IMR-90 (cell line): ENCODE measurements around the gene UBQLN1. TPM values are rescaled to one million over a fixed set of nuclear protein-coding genes. Genes with fewer than 3 reads are reported as not detected.
A peak's percentile ranks its signal among the peaks of the same experiment; 100 is the strongest.

Experiments
- ATAC-seq: fragments of 200-7000 bp; cut with Tn5 transposase; 2 replicates; pipeline ENCODE4 v1.9.1; 2020; ENCODE audit warnings: low read depth, mild to moderate bottlenecking, moderate library complexity
- BruUV-seq: library from RNA; stranded (reverse); fragments of 400-500 nt; replicated peaks from 2 replicates; lab custom pipeline; 2021; lab: Mats Ljungman, UMichigan
- CTCF ChIA-PET: fragments of 300-600 bp; formaldehyde crosslinking; extraction: SDS; loops from one replicate; lab custom pipeline; 2021; ENCODE audit warnings: antibody characterized with exemption; lab: Yijun Ruan, JAX
- POLR2A ChIA-PET: fragments of 300-600 bp; sonication (Branson Sonifier 250); formaldehyde crosslinking; loops from one replicate; lab custom pipeline; 2022; ENCODE audit warnings: antibody characterized with exemption; ENCODE audit not compliant: unreplicated experiment; lab: Charles Lee
- DNase-seq: peaks from one replicate; pipeline ENCODE4 v3.0.0; 2013
- H2AFZ ChIP-seq: replicated peaks from 2 replicates; pipeline ENCODE3; 2013; ENCODE audit warnings: low read length, mild to moderate bottlenecking; ENCODE audit not compliant: poor library complexity
- H2AK5ac ChIP-seq: 2 replicates; pipeline ENCODE4 v1.6.1; 2013; ENCODE audit warnings: low read depth, low read length, inconsistent platforms
- H2AK9ac ChIP-seq: replicated peaks from 2 replicates; pipeline ENCODE3; 2013; ENCODE audit warnings: mild to moderate bottlenecking, low read depth, low read length, moderate library complexity; ENCODE audit not compliant: poor library complexity
- H2BK120ac ChIP-seq: 2 replicates; pipeline ENCODE4 v1.6.1; 2013; ENCODE audit warnings: low read depth, low read length, inconsistent platforms
- H2BK15ac ChIP-seq: 3 replicates; pipeline ENCODE4 v1.6.1; 2013; ENCODE audit warnings: low read depth, low read length, inconsistent platforms
- H2BK20ac ChIP-seq: 2 replicates; pipeline ENCODE4 v1.6.1; 2013; ENCODE audit warnings: low read depth, mild to moderate bottlenecking, inconsistent platforms, low read length, moderate library complexity
- H2BK5ac ChIP-seq: 2 replicates; pipeline ENCODE4 v1.6.1; 2013; ENCODE audit warnings: mild to moderate bottlenecking, low read depth, low read length, inconsistent platforms; ENCODE audit not compliant: poor library complexity, severe bottlenecking
- H3K14ac ChIP-seq: replicated peaks from 2 replicates; pipeline ENCODE4 v1.6.1; 2013; ENCODE audit warnings: low read depth, low read length, inconsistent platforms
- H3K18ac ChIP-seq: 2 replicates; pipeline ENCODE4 v1.6.1; 2013; ENCODE audit warnings: low read depth, low read length, control low read depth
- H3K23ac ChIP-seq: 2 replicates; pipeline ENCODE4 v1.6.1; 2013; ENCODE audit warnings: low read depth, low read length, inconsistent platforms
- H3K27ac ChIP-seq: 2 replicates; pipeline ENCODE4 v1.5.1; 2013; ENCODE audit warnings: mild to moderate bottlenecking, control low read depth, low read length; ENCODE audit not compliant: insufficient read depth
- H3K27me3 ChIP-seq: 2 replicates; pipeline ENCODE4 v1.6.1; 2013; ENCODE audit warnings: low read length; ENCODE audit not compliant: control insufficient read depth, insufficient read depth
- H3K36me3 ChIP-seq: 2 replicates; pipeline ENCODE4 v1.6.1; 2013; ENCODE audit warnings: low read length, mixed read lengths; ENCODE audit not compliant: control insufficient read depth, insufficient read depth
- H3K4ac ChIP-seq: 2 replicates; pipeline ENCODE4 v1.6.1; 2013; ENCODE audit warnings: low read depth, low read length, inconsistent platforms
- H3K4me1 ChIP-seq: 2 replicates; pipeline ENCODE4 v1.6.1; 2013; ENCODE audit warnings: low read length, mixed read lengths; ENCODE audit not compliant: control insufficient read depth, insufficient read depth
- H3K4me2 ChIP-seq: 2 replicates; pipeline ENCODE4 v1.6.1; 2013; ENCODE audit warnings: low read depth, mild to moderate bottlenecking, control low read depth, low read length, moderate library complexity
- H3K4me3 ChIP-seq: 2 replicates; pipeline ENCODE4 v1.5.1; 2013; ENCODE audit warnings: low read depth, mild to moderate bottlenecking, control low read depth, low read length, moderate library complexity; ENCODE audit not compliant: insufficient read depth
- H3K56ac ChIP-seq: 2 replicates; pipeline ENCODE4 v1.6.1; 2013; ENCODE audit warnings: low read length, inconsistent platforms; ENCODE audit not compliant: insufficient read depth; ENCODE audit errors: extremely low read depth
- H3K79me1 ChIP-seq, 2 experiments: 2 replicates each; pipeline ENCODE4 v1.6.1; 2013; ENCODE audit warnings: low read length in 2 of 2, inconsistent platforms in 1 of 2, low read depth in 1 of 2
- H3K9ac ChIP-seq: 2 replicates; pipeline ENCODE4 v1.6.1; 2013; ENCODE audit warnings: low read depth, low read length, control low read depth
- H3K9me1 ChIP-seq: 2 replicates; pipeline ENCODE4 v1.6.1; 2013; ENCODE audit warnings: low read length, inconsistent platforms; ENCODE audit not compliant: insufficient read depth
- H3K9me3 ChIP-seq: 2 replicates; pipeline ENCODE4 v1.6.1; 2013; ENCODE audit warnings: low read length; ENCODE audit not compliant: control insufficient read depth, insufficient read depth
- H4K20me1 ChIP-seq: 2 replicates; pipeline ENCODE4 v1.6.1; 2013; ENCODE audit warnings: low read length, inconsistent platforms; ENCODE audit not compliant: insufficient read depth
- H4K5ac ChIP-seq: 2 replicates; pipeline ENCODE4 v1.6.1; 2013; ENCODE audit warnings: mild to moderate bottlenecking, low read depth, low read length, control low read depth
- H4K8ac ChIP-seq, 2 experiments: 2 replicates each; pipeline ENCODE4 v1.6.1; 2013; ENCODE audit warnings: low read depth in 2 of 2, low read length in 2 of 2, control low read depth in 1 of 2, inconsistent platforms in 1 of 2
- H4K91ac ChIP-seq: 2 replicates; pipeline ENCODE4 v1.6.1; 2013; ENCODE audit warnings: low read depth, low read length, inconsistent platforms; ENCODE audit not compliant: insufficient read depth
- FOS ChIP-seq: fragments of 150-350 bp; IDR thresholded peaks from 2 replicates; pipeline ENCODE4 v1.6.1; 2016; ENCODE audit warnings: low read depth, low read length
- POLR2A ChIP-seq: IDR thresholded peaks from 2 replicates; pipeline ENCODE4 v1.6.1; 2012; ENCODE audit warnings: mild to moderate bottlenecking, low read depth, low read length
- RFX5 ChIP-seq: IDR thresholded peaks from 2 replicates; pipeline ENCODE4 v1.8.0; 2012; ENCODE audit warnings: low read depth, mild to moderate bottlenecking, low read length, moderate library complexity
- SMC3 ChIP-seq: fragments of 150-350 bp; IDR thresholded peaks from 2 replicates; pipeline ENCODE4 v1.6.1; 2016; ENCODE audit warnings: low read depth, mild to moderate bottlenecking, antibody characterized with exemption, low read length, moderate library complexity
- WGBS, 2 experiments: methylation state at CpG; one replicate each; pipeline versions ENCODE4 v1.1.5 to v1.1.7; 2013; ENCODE audit warnings: missing lambda C conversion rate in 2 of 2; ENCODE audit not compliant: insufficient read length in 1 of 2; ENCODE audit errors: extremely low coverage in 2 of 2; 5-methylcytosine and 5-hydroxymethylcytosine counted together
- dilution Hi-C: fragments of 300-500 bp; cut with HindIII; formaldehyde crosslinking; loops from one replicate; pipeline ENCODE4 v1.14.3; 2018; ENCODE audit warnings: low sequenced_read_pairs; ENCODE audit not compliant: unreplicated experiment
- in situ Hi-C: fragments of 300-500 bp; cut with MboI; formaldehyde crosslinking; loops from 3 replicates; pipeline ENCODE4 v1.14.3; 2019; ENCODE audit warnings: low sequenced_read_pairs, inconsistent platforms, mixed read lengths
- intact Hi-C: fragments of 100-400 bp; cut with micrococcal nuclease; formaldehyde crosslinking; loops from 2 replicates; pipeline ENCODE4 v1.10.0; 2022
- polyA plus RNA-seq, 3 experiments: library from polyadenylated mRNA; depleted of rRNA; stranded (reverse); fragments of >200 nt; gene quantifications; 2 replicates each; pipeline ENCODE4 v1.2.3, GENCODE V29; 2012; ENCODE audit warnings: low replicate concordance in 1 of 3
- total RNA-seq: library from RNA; depleted of rRNA; stranded (reverse); fragments of >200 nt; gene quantifications from 2 replicates; pipeline ENCODE4 v1.2.3, GENCODE V29; 2012
- TF ChIP-seq, protein P1 (sequence below): fragments of 150-350 bp; IDR thresholded peaks from 2 replicates; pipeline ENCODE4 v1.6.1; 2017; ENCODE audit warnings: mild to moderate bottlenecking, antibody characterized with exemption, low read length, low read depth

The UBQLN1 gene
- total and polyA plus RNA-seq, 2 of the 4 experiments (the other 2 are of a cell fraction): 74.3 to 164 TPM

- H4K20me1 ChIP-seq: peaks cover 96% of the 10 kb centered on the region
- no peak overlapping the region for H3K23ac ChIP-seq
- no peak overlapping the region for H2BK5ac ChIP-seq
- H4K91ac ChIP-seq: no peak overlapping the region
- no peak overlapping the region for H3K18ac ChIP-seq
- peak overlapping the region; percentile 49; the same call in 1 of the 2 replicates for H3K4me2 ChIP-seq
- no peak overlapping the region for H2AK5ac ChIP-seq
- H3K56ac ChIP-seq: no peak overlapping the region
- no peak for TF ChIP-seq RFX5
- no peak for TF ChIP-seq FOS
- no peak for TF ChIP-seq SMC3
- TF ChIP-seq, protein P1, sequence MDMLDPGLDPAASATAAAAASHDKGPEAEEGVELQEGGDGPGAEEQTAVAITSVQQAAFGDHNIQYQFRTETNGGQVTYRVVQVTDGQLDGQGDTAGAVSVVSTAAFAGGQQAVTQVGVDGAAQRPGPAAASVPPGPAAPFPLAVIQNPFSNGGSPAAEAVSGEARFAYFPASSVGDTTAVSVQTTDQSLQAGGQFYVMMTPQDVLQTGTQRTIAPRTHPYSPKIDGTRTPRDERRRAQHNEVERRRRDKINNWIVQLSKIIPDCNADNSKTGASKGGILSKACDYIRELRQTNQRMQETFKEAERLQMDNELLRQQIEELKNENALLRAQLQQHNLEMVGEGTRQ: no peak
- TF ChIP-seq POLR2A: no peak
- no peak overlapping the region for H2BK20ac ChIP-seq
- no peaks in the 10 kb centered on the region for H3K27me3 ChIP-seq
- DNase-seq (no peak), ATAC-seq (no peak)
- H3K9me1 ChIP-seq: 0 out of 2 replicates have a peak, but pooled peaks cover 3% of the 10 kb centered on the region
- no peak overlapping the region for H3K14ac ChIP-seq
- H3K36me3 ChIP-seq: no peaks in the 10 kb centered on the region
- peaks cover 5 to 30% of the 10 kb centered on the region in 2 experiments; a peak in 3 of 4 replicates for H3K79me1 ChIP-seq
- no peak overlapping the region for H3K4me3 ChIP-seq
- no peak overlapping the region for H2AK9ac ChIP-seq
- H2AFZ ChIP-seq: no peak overlapping the region
- no peak overlapping the region for H3K4ac ChIP-seq
- no peak overlapping the region for H2BK15ac ChIP-seq
- intact Hi-C loops (loop anchor here (10.0 kb wide), 1 partner anchor 284 kb away; the partner anchor contains the start of genes HNRNPK and RMI1), in situ Hi-C loops (no loop called here), dilution Hi-C loops (no loop called here)
- BruUV-seq: no TSS peak
- no peaks in the 10 kb centered on the region for H3K9me3 ChIP-seq
- no peak overlapping the region for H2BK120ac ChIP-seq
- H4K5ac ChIP-seq: no peak overlapping the region
- ChIA-PET POLR2A (no interaction called here), CTCF (no interaction called here)
- no peaks in the 10 kb centered on the region; the same call in 1 of the 2 replicates for H3K4me1 ChIP-seq
- H3K9ac ChIP-seq: no peak overlapping the region
- H4K8ac ChIP-seq: no peak overlapping the region
- H3K27ac ChIP-seq: no peak overlapping the region
- no CpG with 5 or more reads among the region's 1 CpG for WGBS, 2 experiments
These were observed 6.5 kb downstream of the UBQLN1 start for GRCh38 chr9:83701286-83701685.
